Thyroid gland (tissue), 4 donors: ENCODE measurements around the gene MAN2B1. TPM values are rescaled to one million over a fixed set of nuclear protein-coding genes. Genes with fewer than 3 reads are reported as not detected.

Source experiments
- DNase-seq, 2 donors: peaks; one replicate each; pipeline ENCODE4 v3.0.0-alpha.2; 2019
- H3K27ac ChIP-seq, 3 donors: fragments of 200-600 bp; sonication (generic); 1 replicate in 2 of 3; 2 replicates in 1 of 3; pipeline ENCODE4 v1.5.1; 2016 to 2019; ENCODE audit warnings: mild to moderate bottlenecking in 1 of 3, moderate library complexity in 1 of 3
- H3K27me3 ChIP-seq: fragments of 200-600 bp; sonication (generic); one replicate; pipeline ENCODE4 v1.5.1; 2019
- H3K36me3 ChIP-seq, 2 donors: fragments of 200-600 bp; sonication (generic); one replicate each; pipeline ENCODE4 v1.5.1; 2016 to 2019
- H3K4me1 ChIP-seq, 2 donors: fragments of 200-600 bp; sonication (generic); one replicate each; pipeline ENCODE4 v1.5.1; 2017 to 2019
- H3K4me3 ChIP-seq, 3 donors: fragments of 200-600 bp; sonication (generic); replicated peaks in 1 of 3; 1 replicate in 2 of 3; 2 replicates in 1 of 3; pipeline ENCODE4 v1.5.1; 2016; ENCODE audit warnings: mild to moderate bottlenecking in 1 of 3
- H3K9me3 ChIP-seq: fragments of 200-600 bp; sonication (generic); one replicate; pipeline ENCODE4 v1.5.1; 2017
- CTCF ChIP-seq, 6 experiments: fragments of 200-600 bp in 3 of 6; fragments of 450-650 bp in 3 of 6; sonication (generic) in 3 of 6; IDR thresholded peaks; one replicate each; pipeline ENCODE4 v1.5.1; 2016 to 2019; ENCODE audit warnings: antibody characterized with exemption in 6 of 6, mild to moderate bottlenecking in 2 of 6, inconsistent platforms in 1 of 6, moderate library complexity in 1 of 6
- POLR2A ChIP-seq, 2 donors: fragments of 450-650 bp; IDR thresholded peaks; one replicate each; pipeline ENCODE4 v1.6.1; 2017; ENCODE audit warnings: antibody characterized with exemption in 2 of 2, mild to moderate bottlenecking in 2 of 2, moderate library complexity in 1 of 2
- WGBS, 2 donors: methylation state at CpG; one replicate each; pipeline ENCODE4 v1.1.5; 2017; 5-methylcytosine and 5-hydroxymethylcytosine counted together
- intact Hi-C: fragments of 100-400 bp; cut with DNase I; formaldehyde crosslinking; loops from one replicate; pipeline ENCODE4 v1.15.1; 2023
- total RNA-seq, 4 donors: library from RNA; depleted of rRNA; stranded (reverse); fragments of >200 nt; gene quantifications; one replicate each; pipeline ENCODE4 v1.2.3, GENCODE V29; 2016

Gene MAN2B1
- total RNA-seq, 4 donors from 2014 or later, result 38.0 to 106 (median 82.5) TPM

DNA sequence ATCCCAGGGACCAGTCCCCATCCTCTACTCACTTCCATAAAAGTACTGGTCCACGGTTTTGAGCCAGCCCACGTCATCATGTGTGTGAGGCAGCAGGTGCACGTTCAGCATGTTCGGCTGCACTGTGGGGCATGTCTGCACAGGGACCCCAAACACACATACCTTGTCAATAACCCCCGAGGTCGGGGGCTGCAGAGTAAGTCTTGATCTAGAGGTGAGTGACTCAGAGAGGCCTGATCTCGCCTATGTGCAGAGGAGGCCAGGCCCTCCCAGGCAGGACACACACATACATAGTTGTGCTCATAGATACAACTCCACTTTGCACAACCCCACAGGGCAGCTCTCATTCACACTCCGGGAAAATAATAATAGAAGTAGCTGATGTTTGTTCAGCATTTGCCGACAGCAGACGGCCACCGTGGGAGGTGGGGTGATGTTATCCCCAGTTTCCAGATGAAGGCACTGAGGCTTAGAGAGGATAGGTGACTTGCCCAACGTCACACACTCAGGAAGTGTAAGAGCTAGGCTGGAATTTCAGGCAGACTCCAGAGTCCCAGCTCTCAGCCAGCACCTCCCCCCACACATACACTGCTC is 774 bp downstream of the MAN2B1 start:
- H3K9me3 ChIP-seq, result no peaks in the 10 kb centered on the region
- H3K27ac ChIP-seq, result no peak overlapping the region
- 53 to 64% methylated on average over 7 to 12 of the region's 12 CpGs for WGBS, 2 donors
- H3K27me3 ChIP-seq, result no peaks in the 10 kb centered on the region
- peaks cover 13 to 19% of the 10 kb centered on the region in 2 donors for H3K36me3 ChIP-seq
- peaks cover 21 to 34% of the 10 kb centered on the region in 2 donors for H3K4me1 ChIP-seq
- peak overlapping the region; percentile 24 to 88 (median 57) for H3K4me3 ChIP-seq
- no peak for DNase-seq
- no peak for TF ChIP-seq POLR2A (IDR thresholded peaks at IDR 0.05)
- TF ChIP-seq CTCF (IDR thresholded peaks at IDR 0.05), result no peak
- intact Hi-C loops, result loop anchor here (2.0 kb wide), 1 partner anchor 101 kb away; no protein-coding TSS in a partner anchor

- peaks cover 16 to 19% of the 10 kb centered on the region in 2 donors for H3K36me3 ChIP-seq
- intact Hi-C loops, result no loop called here
Measured at GRCh38 chr19:12665281-12665573, 1.3 kb downstream of the MAN2B1 start.

DNA sequence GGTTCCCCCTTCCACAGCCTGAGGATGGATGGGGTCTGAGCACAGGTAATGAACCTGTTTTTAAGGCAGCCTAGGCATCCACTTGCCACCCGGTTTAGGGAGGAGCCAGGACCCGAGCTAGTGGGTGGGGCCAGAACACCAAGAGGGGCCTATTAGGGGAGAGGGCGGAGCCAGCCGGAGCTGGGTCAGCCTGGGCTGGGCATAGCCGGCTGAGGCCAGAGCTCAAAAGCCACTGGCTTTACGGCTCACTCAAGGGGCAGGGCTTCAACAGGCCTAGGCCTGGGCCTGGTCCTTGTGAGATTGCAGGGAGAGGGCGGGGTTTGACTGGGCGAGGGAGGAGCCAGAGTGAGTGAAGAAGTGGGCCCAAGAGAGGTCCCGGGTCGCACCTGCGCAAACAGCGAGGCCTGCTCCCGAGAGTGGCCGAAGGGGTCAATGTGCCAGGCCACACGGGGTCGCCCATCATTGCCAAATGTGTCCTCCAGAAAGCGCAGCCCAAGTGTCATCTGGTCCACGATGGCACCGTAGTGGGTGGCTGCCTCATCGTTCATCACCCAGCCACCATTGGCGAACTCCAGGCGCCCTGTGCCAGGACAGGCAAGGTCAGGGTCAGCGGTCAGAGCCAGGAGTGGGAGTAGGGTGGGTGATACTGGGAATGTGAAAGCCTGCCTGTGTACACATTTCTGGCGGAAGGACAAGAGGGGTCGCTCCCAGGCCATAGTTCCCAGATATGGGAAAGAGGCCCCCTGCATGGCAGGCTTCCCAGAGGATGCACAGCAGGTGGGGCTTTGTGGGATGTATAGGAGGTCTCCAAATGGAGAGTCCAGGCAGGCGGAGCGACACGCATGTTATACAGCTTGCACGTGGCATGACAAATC is 1.9 kb downstream of the MAN2B1 start:
- no peaks in the 10 kb centered on the region for H3K9me3 ChIP-seq
- peaks cover 19 to 20% of the 10 kb centered on the region in 2 donors for H3K36me3 ChIP-seq
- no peaks in the 10 kb centered on the region for H3K27me3 ChIP-seq
- TF ChIP-seq CTCF (IDR thresholded peaks at IDR 0.05) (no peak), POLR2A (IDR thresholded peaks at IDR 0.05) (no peak)
- WGBS, 2 donors, result 86 to 91% methylated on average over 24 to 25 of the region's 29 CpGs
- H3K27ac ChIP-seq, result no peak overlapping the region
- no peak for DNase-seq
- intact Hi-C loops, result no loop called here
- H3K4me1 ChIP-seq, result peaks cover 13 to 26% of the 10 kb centered on the region in 2 donors
- H3K4me3 ChIP-seq, result no peak overlapping the region

More at GRCh38 chr19:12665281-12665573, 1.3 kb downstream of the MAN2B1 start:
- H3K9me3 ChIP-seq, result no peaks in the 10 kb centered on the region
- WGBS, 2 donors, result 77 to 92% methylated on average over 10 of the region's 10 CpGs
- no peak overlapping the region for H3K27ac ChIP-seq
- no peaks in the 10 kb centered on the region for H3K27me3 ChIP-seq
- DNase-seq, result no peak
- H3K4me3 ChIP-seq, result peak overlapping the region in 1 of 3 donors; percentile 57
- peaks cover 16 to 29% of the 10 kb centered on the region in 2 donors for H3K4me1 ChIP-seq
- TF ChIP-seq CTCF (IDR thresholded peaks at IDR 0.05) (no peak), POLR2A (IDR thresholded peaks at IDR 0.05) (no peak)

DNA sequence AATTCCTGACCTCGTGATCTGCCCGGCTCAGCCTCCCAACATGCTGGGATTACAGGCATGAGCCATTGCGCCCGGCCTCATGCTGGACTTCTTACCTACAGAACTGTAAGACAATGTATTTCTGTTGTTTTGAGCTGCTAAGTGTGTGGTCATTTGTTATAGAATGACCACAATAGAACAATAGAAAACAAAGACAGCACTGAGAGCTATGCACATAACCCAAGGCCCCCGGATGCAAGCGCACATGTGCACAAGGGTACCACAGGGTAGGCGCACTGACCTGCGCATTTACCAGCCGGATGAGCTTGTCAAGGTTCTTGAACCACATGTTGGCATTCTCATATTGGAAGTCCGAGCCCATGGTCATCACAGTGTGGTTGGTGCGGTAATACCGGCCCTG is 5.6 kb downstream of the MAN2B1 start:
- no peak overlapping the region for H3K27ac ChIP-seq
- TF ChIP-seq CTCF (IDR thresholded peaks at IDR 0.05) (no peak), POLR2A (IDR thresholded peaks at IDR 0.05) (no peak)
- no peak for DNase-seq
- no peaks in the 10 kb centered on the region for H3K27me3 ChIP-seq
- no peak overlapping the region for H3K4me3 ChIP-seq
- H3K9me3 ChIP-seq, result no peaks in the 10 kb centered on the region
- 94 to 97% methylated on average over 8 to 12 of the region's 12 CpGs for WGBS, 2 donors
- intact Hi-C loops, result no loop called here
- peaks cover 21 to 23% of the 10 kb centered on the region in 2 donors for H3K36me3 ChIP-seq
- H3K4me1 ChIP-seq, result peaks cover 0 to 5% of the 10 kb centered on the region in 2 donors

- Histone ChIP-seq H3K4me3 (no peak overlapping the region), H3K27ac (no peak overlapping the region), H3K4me1 (no peaks in the 10 kb centered on the region), H3K36me3 (peaks cover 23 to 29% of the 10 kb centered on the region in 2 donors), H3K27me3 (no peaks in the 10 kb centered on the region), H3K9me3 (no peaks in the 10 kb centered on the region)
- TF ChIP-seq POLR2A (IDR thresholded peaks at IDR 0.05) (no peak), CTCF (IDR thresholded peaks at IDR 0.05) (no peak)
- 85 to 93% methylated on average over 11 to 19 of the region's 22 CpGs for WGBS, 2 donors
- no peak for DNase-seq
- intact Hi-C loops, result no loop called here
Measured at GRCh38 chr19:12657966-12658365, 8.6 kb downstream of the MAN2B1 start.
